Stimulated activated CD4-positive, alpha-beta T cell treated with anti-CD3 and anti-CD28 coated beads, TNF-alpha, amount 100 ng/mL, for 1 hour (primary cell): ENCODE results near the gene R3HDM2.

Experiments
- DNase-seq, 3 donors: peaks; one replicate each; pipeline ENCODE4 v3.0.0-alpha.2; 2020; ENCODE audit warnings: low read depth in 3 of 3, low spot score in 1 of 3

R3HDM2 gene

GRCh38 chr12:57219993-57220754 lies 210.7 kb downstream of the R3HDM2 start:
- no peak for DNase-seq

GRCh38 chr12:57219205-57219992 lies 211.4 kb downstream of the R3HDM2 start:
- no peak for DNase-seq

DNA sequence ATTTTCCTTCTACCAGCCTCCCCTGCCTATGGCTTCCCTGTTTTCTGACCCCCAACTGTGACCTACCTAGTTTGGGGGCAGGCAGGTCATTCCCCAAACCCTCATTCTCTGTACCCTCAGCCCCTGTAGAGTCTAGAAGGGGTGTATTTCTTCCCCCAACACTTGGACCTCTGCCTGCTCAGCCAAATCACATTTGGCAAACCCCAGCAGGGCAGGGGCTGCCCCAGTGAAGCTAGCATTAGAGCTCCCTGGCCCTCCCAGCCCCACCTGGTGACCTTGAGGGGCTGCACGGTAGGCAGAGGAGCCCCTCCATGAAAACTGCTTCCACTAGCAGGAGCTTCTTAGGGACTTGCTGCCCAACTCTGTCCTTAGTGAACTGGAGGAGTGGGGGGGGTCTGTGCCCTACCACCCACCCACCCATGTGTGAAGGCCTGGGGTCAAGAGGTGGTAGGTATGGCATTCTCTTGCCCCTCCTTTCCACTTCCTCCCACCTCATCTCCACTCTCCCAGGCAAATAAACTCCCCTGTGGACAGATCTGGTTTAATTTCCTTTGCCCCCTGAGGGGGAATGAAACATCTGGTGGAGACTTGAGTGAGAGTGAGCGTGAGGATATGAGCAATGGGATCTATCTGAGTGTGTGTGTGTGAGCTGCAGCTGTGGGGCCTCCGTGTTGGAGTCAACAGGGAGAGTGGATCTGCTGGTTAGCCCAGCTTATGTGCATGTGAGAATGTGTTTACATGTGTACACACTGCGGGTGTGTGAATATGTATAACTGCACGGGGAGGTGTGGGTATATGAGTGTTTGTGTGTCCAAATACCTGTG lies 212.6 kb downstream of the R3HDM2 start:
- DNase-seq = no peak

DNA sequence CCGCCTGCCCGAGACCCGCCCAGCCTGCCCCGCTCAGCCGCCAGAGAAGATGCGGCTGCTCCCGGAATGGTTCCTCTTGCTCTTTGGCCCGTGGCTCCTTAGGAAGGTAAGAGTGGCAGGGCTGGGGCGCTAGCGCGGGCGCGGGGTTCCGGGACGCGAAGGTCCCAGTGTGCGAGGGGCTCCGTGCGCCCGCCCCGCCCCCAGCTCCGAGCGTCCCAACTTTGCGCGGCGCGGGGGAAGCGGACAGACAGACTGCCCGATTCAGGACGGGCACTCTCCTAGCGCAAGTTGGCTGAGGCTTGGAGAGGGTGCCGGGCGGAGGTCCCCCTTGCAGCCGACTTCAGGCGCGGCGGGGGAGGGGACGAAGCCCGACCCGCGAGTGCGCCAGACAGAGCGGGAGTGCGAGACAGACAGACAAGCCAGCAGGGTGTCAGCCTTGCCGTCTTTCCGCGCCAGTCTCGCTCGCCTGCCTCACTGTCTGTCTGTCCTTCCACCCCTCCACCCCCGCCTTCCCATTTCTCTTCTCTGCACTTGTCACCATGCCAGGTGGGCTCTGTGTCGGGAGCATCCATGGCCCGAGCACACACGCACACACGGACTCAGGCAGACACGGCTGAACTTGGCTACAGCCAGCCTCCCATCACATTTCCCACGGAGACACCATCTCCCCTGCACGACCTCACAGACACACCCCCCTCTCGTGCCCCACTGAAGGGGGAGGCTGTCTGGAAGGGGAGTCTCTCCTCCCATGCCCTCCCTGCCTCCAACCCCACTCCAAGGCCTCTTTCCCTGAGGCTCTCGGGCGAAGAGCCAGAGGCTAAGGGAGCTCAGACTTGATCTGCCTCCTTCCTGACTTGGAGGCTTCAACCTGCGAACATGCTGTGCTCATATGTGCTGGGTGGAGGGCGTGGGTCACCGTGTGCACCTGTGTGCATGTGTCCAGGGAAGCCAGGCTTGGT lies 213.6 kb downstream of the R3HDM2 start:
- no peak for DNase-seq

DNA sequence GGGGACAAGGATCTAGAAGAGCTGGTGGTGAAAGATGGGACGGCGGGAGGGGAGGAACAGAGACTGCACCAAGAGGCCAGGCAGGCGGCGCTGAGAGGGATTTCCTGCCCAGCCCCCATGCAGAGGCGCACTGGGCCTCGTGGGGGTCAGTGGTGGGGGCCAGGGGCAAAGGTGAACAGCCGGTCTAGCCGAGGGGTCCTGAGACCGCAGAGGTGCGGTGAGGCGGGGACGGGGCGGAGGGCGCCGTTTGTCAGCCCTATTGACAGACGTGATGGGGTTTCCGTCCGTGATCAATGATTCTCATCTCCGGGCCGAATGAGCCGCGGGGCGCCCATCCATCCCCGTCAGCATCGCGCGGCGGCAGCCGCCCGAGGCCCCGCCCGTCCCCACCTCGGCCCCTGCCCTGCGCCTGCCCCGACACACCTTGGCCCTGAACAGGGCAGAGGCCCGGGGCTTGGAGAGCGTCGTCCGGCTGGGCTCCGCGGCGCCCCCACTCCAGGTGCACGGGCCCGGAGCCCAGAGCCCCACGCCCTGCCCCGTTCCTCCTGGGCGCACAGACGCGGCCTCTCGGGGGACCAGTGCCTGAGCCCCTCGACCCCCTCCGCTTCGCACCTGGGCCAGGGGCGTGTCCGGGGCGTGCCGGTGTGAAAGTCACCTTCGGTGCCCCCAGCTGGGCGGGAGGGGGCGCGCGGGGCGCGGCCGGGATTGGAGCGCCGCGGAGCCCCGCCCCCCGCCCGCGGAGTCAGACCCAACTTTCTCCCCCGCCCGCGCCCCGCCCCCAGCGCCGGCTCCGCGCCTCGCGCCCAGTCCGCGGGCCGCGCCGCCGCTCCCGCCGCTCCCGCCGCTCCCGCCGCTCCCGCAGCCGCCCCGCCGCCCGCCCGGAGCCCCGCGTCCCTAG lies 214.6 kb downstream of the R3HDM2 start, which contains the start of gene NXPH4:
Gene NXPH4 (plus strand): TSS at position 781 of the 898 bp plus-strand sequence. CDS start 176 bp downstream, outside the sequence.
- peak in 1 of 3 donors; percentile 54 for DNase-seq

GRCh38 chr12:57215668-57216013 lies 215.2 kb downstream of the R3HDM2 start:
- DNase-seq = no peak

- DNase-seq = no peak
Observed at GRCh38 chr12:57215065-57215464, 215.8 kb downstream of the R3HDM2 start.

- DNase-seq = peak; percentile 18 to 47 (median 46)
Observed at GRCh38 chr12:57214398-57214781, 216.5 kb downstream of the R3HDM2 start.

GRCh38 chr12:57213763-57214397 lies 217.0 kb downstream of the R3HDM2 start:
- no peak for DNase-seq

- DNase-seq = peak; percentile 45 to 76 (median 73)
Observed at GRCh38 chr12:57213058-57213715, 217.7 kb downstream of the R3HDM2 start.

- no peak for DNase-seq
Observed at GRCh38 chr12:57212701-57213057, 218.2 kb downstream of the R3HDM2 start.

- no peak for DNase-seq
Observed at GRCh38 chr12:57211791-57212700, 218.8 kb downstream of the R3HDM2 start.

- DNase-seq = no peak
Observed at GRCh38 chr12:57210926-57211692, 219.7 kb downstream of the R3HDM2 start.

GRCh38 chr12:57210461-57210860 lies 220.4 kb downstream of the R3HDM2 start:
- no peak for DNase-seq

GRCh38 chr12:57209916-57210315 lies 220.9 kb downstream of the R3HDM2 start:
- no peak for DNase-seq

- no peak for DNase-seq
Observed at GRCh38 chr12:57208631-57209282, 222.1 kb downstream of the R3HDM2 start.
